ENCODE data around the gene BRSK1. TPM values are rescaled to one million over a fixed set of nuclear protein-coding genes. Genes with fewer than 3 reads are reported as not detected.

Gene BRSK1
- total RNA-seq (3.9 and 5.1 TPM in 2 replicates), polyA plus RNA-seq (5.1 and 8.4 TPM in 2 replicates), polyA minus RNA-seq (ENCODE audit: low replicate concordance) (5.6 TPM in 2 replicates)
- polyA plus RNA-seq (2012) = 3.2 and 4.5 TPM in 2 replicates

- no peaks in the 10 kb centered on the region for H4K20me1 ChIP-seq (ENCODE audit: control insufficient read depth, extremely low read depth, insufficient read depth, low read length)
- no peak within 1 kb of the TSS for H3K27ac ChIP-seq (ENCODE audit: insufficient read depth, low read length)
- peak within 1 kb of the TSS; percentile 76 for H2AFZ ChIP-seq (ENCODE audit: low read length)
- H3K9ac ChIP-seq (ENCODE audit: insufficient read depth, low read length) = peak within 1 kb of the TSS; percentile 23
- DNase-seq (ENCODE audit: low read depth in 2 of 2) = peak; percentile 62 to 65
- H3K79me2 ChIP-seq (ENCODE audit: control insufficient read depth, insufficient read depth, low read length) = no peaks in the 10 kb centered on the region
- peaks cover 3% of the 10 kb centered on the region for H3K4me1 ChIP-seq (ENCODE audit: control insufficient read depth, extremely low read depth, insufficient read depth, low read length)
- no peaks in the 10 kb centered on the region for H3K36me3 ChIP-seq (ENCODE audit: control insufficient read depth, insufficient read depth, low read length)
- no peaks in the 10 kb centered on the region for H3K9me3 ChIP-seq (ENCODE audit: control insufficient read depth, insufficient read depth, low read depth, low read length)
- H3K4me3 ChIP-seq (replicated peaks in 1 of 4; ENCODE audit: control extremely low read depth in 1 of 4, insufficient read depth in 1 of 4, low read depth in 3 of 4, low read length in 4 of 4) = peak within 1 kb of the TSS; percentile 29 to 52 (median 42)
- no peaks in the 10 kb centered on the region for H3K27me3 ChIP-seq (ENCODE audit: control insufficient read depth, insufficient read depth, low read length)
- TF ChIP-seq CTCF (conservative IDR thresholded peaks at IDR 0.05 in 1 of 2, IDR thresholded peaks at IDR 0.05 in 1 of 2; ENCODE audit: low read depth in 1 of 2, low read length in 2 of 2) (no peak), EZH2 (IDR thresholded peaks at IDR 0.05; ENCODE audit: low read length, missing control alignments) (no peak)
- H3K4me2 ChIP-seq (ENCODE audit: extremely low read depth, insufficient read depth, low read length) = peak within 1 kb of the TSS; percentile 80
Observed at GRCh38 chr19:55283548-55284377, at the start of gene BRSK1. BRSK1 (plus strand) TSS chr19:55283997; CDS start chr19:55284443, 446 bp downstream.

- Histone ChIP-seq H2AFZ (ENCODE audit: low read length) (no peak overlapping the region), H3K4me2 (ENCODE audit: extremely low read depth, insufficient read depth, low read length) (no peak overlapping the region), H3K9ac (ENCODE audit: insufficient read depth, low read length) (no peak overlapping the region), H4K20me1 (ENCODE audit: control insufficient read depth, extremely low read depth, insufficient read depth, low read length) (no peaks in the 10 kb centered on the region), H3K36me3 (ENCODE audit: control insufficient read depth, insufficient read depth, low read length) (peaks cover 38% of the 10 kb centered on the region), H3K27ac (ENCODE audit: insufficient read depth, low read length) (no peak overlapping the region), H3K27me3 (ENCODE audit: control insufficient read depth, insufficient read depth, low read length) (no peaks in the 10 kb centered on the region), H3K79me2 (ENCODE audit: control insufficient read depth, insufficient read depth, low read length) (no peaks in the 10 kb centered on the region), H3K4me3 (replicated peaks in 1 of 4; ENCODE audit: control extremely low read depth in 1 of 4, insufficient read depth in 1 of 4, low read depth in 3 of 4, low read length in 4 of 4) (no peak overlapping the region), H3K4me1 (ENCODE audit: control insufficient read depth, extremely low read depth, insufficient read depth, low read length) (no peaks in the 10 kb centered on the region), H3K9me3 (ENCODE audit: control insufficient read depth, insufficient read depth, low read depth, low read length) (no peaks in the 10 kb centered on the region)
- no peak for TF ChIP-seq CTCF (conservative IDR thresholded peaks at IDR 0.05 in 1 of 2, IDR thresholded peaks at IDR 0.05 in 1 of 2; ENCODE audit: low read depth in 1 of 2, low read length in 2 of 2)
- TF ChIP-seq EZH2 (IDR thresholded peaks at IDR 0.05; ENCODE audit: low read length, missing control alignments) = no peak
- DNase-seq (ENCODE audit: low read depth in 2 of 2) = no peak
Observed at GRCh38 chr19:55238030-55238429, 45.8 kb upstream of the BRSK1 start.

- Histone ChIP-seq H3K4me3 (replicated peaks in 1 of 4; ENCODE audit: control extremely low read depth in 1 of 4, insufficient read depth in 1 of 4, low read depth in 3 of 4, low read length in 4 of 4) (no peak overlapping the region), H3K4me1 (ENCODE audit: control insufficient read depth, extremely low read depth, insufficient read depth, low read length) (no peaks in the 10 kb centered on the region), H3K9ac (ENCODE audit: insufficient read depth, low read length) (no peak overlapping the region), H3K36me3 (ENCODE audit: control insufficient read depth, insufficient read depth, low read length) (peaks cover 38% of the 10 kb centered on the region), H3K4me2 (ENCODE audit: extremely low read depth, insufficient read depth, low read length) (no peak overlapping the region), H4K20me1 (ENCODE audit: control insufficient read depth, extremely low read depth, insufficient read depth, low read length) (no peaks in the 10 kb centered on the region), H3K79me2 (ENCODE audit: control insufficient read depth, insufficient read depth, low read length) (no peaks in the 10 kb centered on the region), H3K27me3 (ENCODE audit: control insufficient read depth, insufficient read depth, low read length) (no peaks in the 10 kb centered on the region), H3K27ac (ENCODE audit: insufficient read depth, low read length) (no peak overlapping the region), H3K9me3 (ENCODE audit: control insufficient read depth, insufficient read depth, low read depth, low read length) (no peaks in the 10 kb centered on the region), H2AFZ (ENCODE audit: low read length) (no peak overlapping the region)
- no peak for DNase-seq (ENCODE audit: low read depth in 2 of 2)
- TF ChIP-seq EZH2 (IDR thresholded peaks at IDR 0.05; ENCODE audit: low read length, missing control alignments) = no peak
- no peak for TF ChIP-seq CTCF (conservative IDR thresholded peaks at IDR 0.05 in 1 of 2, IDR thresholded peaks at IDR 0.05 in 1 of 2; ENCODE audit: low read depth in 1 of 2, low read length in 2 of 2)
Observed at GRCh38 chr19:55239004-55239403, 44.8 kb upstream of the BRSK1 start.

Data from fibroblast of lung (primary cell).